Amniotic stem cell (primary cell): ENCODE data around the gene NR2F1.
"Not testable (repeated sequence)": the region's sequence is repeated elsewhere in the genome, so short reads cannot be mapped to it uniquely, and the experiment has no call there.

Experiments used
- DNase-seq: peaks from one replicate; lab custom pipeline; 2025; lab: John Stamatoyannopoulos, UW

Gene NR2F1

GRCh38 chr5:93582677-93583438, at the start of gene NR2F1:
Gene NR2F1 (plus strand): TSS chr5:93583222. CDS start chr5:93585024, 1,802 bp downstream.
- DNase-seq, result peak; percentile 76

GRCh38 chr5:93545872-93546271, 37.1 kb upstream of the NR2F1 start:
- DNase-seq, result no peak

- DNase-seq, result not testable (repeated sequence)
Observed at GRCh38 chr5:93549594-93549993, 33.4 kb upstream of the NR2F1 start.

- no peak for DNase-seq
Observed at GRCh38 chr5:93557021-93557604, 25.9 kb upstream of the NR2F1 start.

GRCh38 chr5:93566091-93566490, 16.9 kb upstream of the NR2F1 start:
- DNase-seq, result no peak

- DNase-seq, result no peak
Observed at GRCh38 chr5:93567424-93567823, 15.6 kb upstream of the NR2F1 start.

GRCh38 chr5:93569300-93570160, 13.5 kb upstream of the NR2F1 start:
- no peak for DNase-seq

- DNase-seq, result no peak
Observed at GRCh38 chr5:93570294-93571113, 12.5 kb upstream of the NR2F1 start.

- no peak for DNase-seq
Observed at GRCh38 chr5:93571114-93571949, 11.7 kb upstream of the NR2F1 start.

- DNase-seq, result no peak
Observed at GRCh38 chr5:93572101-93572607, 10.9 kb upstream of the NR2F1 start.

GRCh38 chr5:93572608-93573353, 10.2 kb upstream of the NR2F1 start:
- no peak for DNase-seq

GRCh38 chr5:93573354-93574351, 9.4 kb upstream of the NR2F1 start:
- no peak for DNase-seq

- DNase-seq, result no peak
Observed at GRCh38 chr5:93574491-93575305, 8.3 kb upstream of the NR2F1 start.

- no peak for DNase-seq
Observed at GRCh38 chr5:93575461-93576414, 7.3 kb upstream of the NR2F1 start.

- DNase-seq, result no peak
Observed at GRCh38 chr5:93576994-93577853, 5.8 kb upstream of the NR2F1 start.
